ENCODE results near the gene DEGS1.

DNA sequence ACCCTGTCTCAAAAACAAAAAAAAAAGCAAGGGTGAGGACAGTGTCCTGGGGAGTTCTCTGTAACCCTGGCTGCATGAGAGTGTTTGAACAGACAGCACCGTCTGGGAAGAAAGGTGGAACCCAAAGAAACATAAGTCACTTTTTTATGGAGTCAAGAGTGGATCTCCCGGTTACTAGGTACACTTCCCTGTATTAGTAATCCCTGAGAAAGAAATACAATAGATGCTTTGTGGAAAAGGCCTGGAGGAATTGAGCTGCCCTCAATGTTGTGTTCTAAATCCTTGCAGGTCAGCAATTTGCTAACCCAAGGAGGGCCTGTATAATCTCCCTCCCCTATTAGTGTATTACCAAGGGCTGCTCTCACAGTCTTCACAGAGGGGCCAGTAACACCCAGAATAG lies 16.6 kb downstream of the DEGS1 start:
- no peak for TF ChIP-seq POLR2A (IDR thresholded peaks at IDR 0.05)
- TF ChIP-seq, protein P1, sequence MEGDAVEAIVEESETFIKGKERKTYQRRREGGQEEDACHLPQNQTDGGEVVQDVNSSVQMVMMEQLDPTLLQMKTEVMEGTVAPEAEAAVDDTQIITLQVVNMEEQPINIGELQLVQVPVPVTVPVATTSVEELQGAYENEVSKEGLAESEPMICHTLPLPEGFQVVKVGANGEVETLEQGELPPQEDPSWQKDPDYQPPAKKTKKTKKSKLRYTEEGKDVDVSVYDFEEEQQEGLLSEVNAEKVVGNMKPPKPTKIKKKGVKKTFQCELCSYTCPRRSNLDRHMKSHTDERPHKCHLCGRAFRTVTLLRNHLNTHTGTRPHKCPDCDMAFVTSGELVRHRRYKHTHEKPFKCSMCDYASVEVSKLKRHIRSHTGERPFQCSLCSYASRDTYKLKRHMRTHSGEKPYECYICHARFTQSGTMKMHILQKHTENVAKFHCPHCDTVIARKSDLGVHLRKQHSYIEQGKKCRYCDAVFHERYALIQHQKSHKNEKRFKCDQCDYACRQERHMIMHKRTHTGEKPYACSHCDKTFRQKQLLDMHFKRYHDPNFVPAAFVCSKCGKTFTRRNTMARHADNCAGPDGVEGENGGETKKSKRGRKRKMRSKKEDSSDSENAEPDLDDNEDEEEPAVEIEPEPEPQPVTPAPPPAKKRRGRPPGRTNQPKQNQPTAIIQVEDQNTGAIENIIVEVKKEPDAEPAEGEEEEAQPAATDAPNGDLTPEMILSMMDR (IDR thresholded peaks at IDR 0.05), result no peak
